Neural cell (in vitro differentiated cells): Measurements from ENCODE around the gene PIAS2. TPM values are rescaled to one million over a fixed set of nuclear protein-coding genes. Genes with fewer than 3 reads are reported as not detected.

Experiments
- H2AFZ ChIP-seq: fragments of 200-600, 300-800 bp; sonication (generic), shearing (Covaris generic); 2 replicates; pipeline ENCODE4 v1.6.0; 2014; ENCODE audit warnings: low read depth, mild to moderate bottlenecking, antibody characterized with exemption, low read length, moderate library complexity
- H3F3A ChIP-seq: fragments of 200-600 bp; shearing (Covaris generic); 2 replicates; pipeline ENCODE4 v1.6.1; 2016; ENCODE audit warnings: mild to moderate bottlenecking, moderate library complexity, mixed read lengths, antibody characterized with exemption, low read length; ENCODE audit not compliant: insufficient read depth, poor library complexity, severe bottlenecking
- H3K27ac ChIP-seq: fragments of 200-600, 300-800 bp; sonication (generic), shearing (Covaris generic); 2 replicates; pipeline ENCODE4 v1.5.1; 2014; ENCODE audit warnings: mild to moderate bottlenecking, low read length, moderate library complexity
- H3K27me3 ChIP-seq: fragments of 300-800, 200-600 bp; sonication (generic), shearing (Covaris generic); 2 replicates; pipeline ENCODE4 v1.6.0; 2014; ENCODE audit warnings: mild to moderate bottlenecking, low read depth, low read length, moderate library complexity; ENCODE audit not compliant: insufficient read depth
- H3K36me3 ChIP-seq: fragments of 300-800, 200-600 bp; sonication (generic), shearing (Covaris generic); 2 replicates; pipeline ENCODE4 v1.5.1; 2014; ENCODE audit warnings: mild to moderate bottlenecking, antibody characterized with exemption, low read length, moderate library complexity; ENCODE audit not compliant: insufficient read depth
- H3K4me2 ChIP-seq: fragments of 300-800, 200-600 bp; sonication (generic), shearing (Covaris generic); 2 replicates; pipeline ENCODE4 v1.6.0; 2014; ENCODE audit warnings: mild to moderate bottlenecking, low read length
- H3K4me3 ChIP-seq: fragments of 300-800, 200-600 bp; sonication (generic), shearing (Covaris generic); 2 replicates; pipeline ENCODE4 v1.5.1; 2014; ENCODE audit warnings: mild to moderate bottlenecking, low read length, moderate library complexity
- H3K79me2 ChIP-seq: fragments of 200-600 bp; shearing (Covaris generic); replicated peaks from 2 replicates; pipeline ENCODE4 v1.6.0; 2014; ENCODE audit warnings: mild to moderate bottlenecking, low read length, moderate library complexity; ENCODE audit not compliant: insufficient read depth
- H3K9ac ChIP-seq: fragments of 300-800, 200-600 bp; sonication (generic), shearing (Covaris generic); 2 replicates; pipeline ENCODE4 v1.6.1; 2016; ENCODE audit warnings: mild to moderate bottlenecking, low read length, mixed read lengths
- H3K9me2 ChIP-seq: fragments of 200-600 bp; shearing (Covaris generic); 2 replicates; pipeline ENCODE4 v1.6.1; 2016; ENCODE audit warnings: mild to moderate bottlenecking, low read length, mixed read lengths; ENCODE audit not compliant: insufficient read depth
- H3K9me3 ChIP-seq: fragments of 200-600, 300-800 bp; sonication (generic), shearing (Covaris generic); 2 replicates; pipeline ENCODE4 v1.6.1; 2016; ENCODE audit warnings: mild to moderate bottlenecking, mixed run types, low read length, moderate library complexity, mixed read lengths
- H4K20me1 ChIP-seq: fragments of 200-600 bp; shearing (Covaris generic); 2 replicates; pipeline ENCODE4 v1.6.1; 2016; ENCODE audit warnings: mild to moderate bottlenecking, mixed run types; ENCODE audit not compliant: insufficient read depth
- EP300 ChIP-seq: fragments of 450-650 bp; conservative IDR thresholded peaks from 2 replicates; pipeline ENCODE4 v1.6.1; 2014; ENCODE audit warnings: antibody characterized with exemption, mild to moderate bottlenecking, moderate library complexity; ENCODE audit not compliant: poor library complexity, severe bottlenecking
- EZH2 ChIP-seq: fragments of 200-600, 300-800 bp; shearing (Covaris generic), sonication (generic); IDR thresholded peaks from 2 replicates; pipeline ENCODE4 v1.6.1; 2014; ENCODE audit warnings: antibody characterized with exemption, low read length, borderline replicate concordance, mild to moderate bottlenecking; ENCODE audit not compliant: insufficient read depth, poor library complexity, severe bottlenecking
- MXI1 ChIP-seq: fragments of 450-650 bp; conservative IDR thresholded peaks from 2 replicates; pipeline ENCODE4 v1.6.1; 2014; ENCODE audit warnings: antibody characterized with exemption, mild to moderate bottlenecking; ENCODE audit not compliant: poor library complexity, severe bottlenecking
- POLR2AphosphoS5 ChIP-seq: IDR thresholded peaks from 2 replicates; pipeline ENCODE4 v1.6.1; 2012
- RAD21 ChIP-seq: fragments of 450-650 bp; conservative IDR thresholded peaks from 2 replicates; pipeline ENCODE4 v1.6.1; 2014; ENCODE audit warnings: antibody characterized with exemption, mild to moderate bottlenecking, moderate library complexity
- SMC3 ChIP-seq: fragments of 450-650 bp; conservative IDR thresholded peaks from 2 replicates; pipeline ENCODE4 v1.6.1; 2014; ENCODE audit warnings: antibody characterized with exemption, mild to moderate bottlenecking, moderate library complexity; ENCODE audit not compliant: poor library complexity
- TAF1 ChIP-seq: IDR thresholded peaks from 2 replicates; pipeline ENCODE4 v1.6.1; 2012; ENCODE audit warnings: low read depth
- polyA plus RNA-seq: library from polyadenylated mRNA; depleted of rRNA; stranded (reverse); fragments of >200 nt; gene quantifications from 2 replicates; pipeline ENCODE4 v1.2.3, GENCODE V29; 2014
- TF ChIP-seq, protein P1 (sequence below): IDR thresholded peaks from 2 replicates; pipeline ENCODE4 v1.6.1; 2012; ENCODE audit warnings: borderline replicate concordance
- TF ChIP-seq, protein P2 (sequence below): fragments of 450-650 bp; IDR thresholded peaks from 2 replicates; pipeline ENCODE4 v1.5.1; 2014; ENCODE audit warnings: antibody characterized with exemption, mild to moderate bottlenecking, moderate library complexity; ENCODE audit not compliant: poor library complexity, severe bottlenecking

PIAS2 gene
- polyA plus RNA-seq, 1 donor from 2014 or later = 32.1 TPM

DNA sequence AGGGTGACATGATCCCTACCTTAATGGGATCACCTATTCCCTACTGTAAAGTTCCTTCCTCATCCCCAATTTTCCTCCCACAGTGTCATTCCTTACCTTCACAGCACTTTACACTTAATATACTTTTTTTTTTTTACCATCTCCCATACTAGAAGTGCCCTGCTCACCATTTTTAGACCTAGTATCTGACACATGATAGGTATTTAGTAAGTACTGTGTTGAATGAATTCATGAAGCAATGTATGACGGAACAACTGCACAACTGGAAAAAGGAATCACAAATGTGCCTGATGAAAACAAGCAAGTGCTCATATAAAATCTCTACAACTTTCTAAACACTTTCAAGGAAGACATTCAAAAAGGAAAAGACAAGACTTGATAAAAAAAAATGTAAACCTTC lies 83.4 kb downstream of the PIAS2 start:
- no peaks in the 10 kb centered on the region for H3K79me2 ChIP-seq
- H3K4me2 ChIP-seq = no peak overlapping the region
- no peaks in the 10 kb centered on the region for H3K27me3 ChIP-seq
- H3K9me2 ChIP-seq = no peaks in the 10 kb centered on the region
- H2AFZ ChIP-seq = no peak overlapping the region
- no peaks in the 10 kb centered on the region for H3K9me3 ChIP-seq
- no peak overlapping the region for H3K4me3 ChIP-seq
- no peak overlapping the region for H3K27ac ChIP-seq
- no peaks in the 10 kb centered on the region for H3F3A ChIP-seq
- H4K20me1 ChIP-seq = no peaks in the 10 kb centered on the region
- no peak for TF ChIP-seq EP300
- TF ChIP-seq EZH2 = no peak
- no peak for TF ChIP-seq RAD21
- TF ChIP-seq TAF1 = no peak
- TF ChIP-seq SMC3 = no peak
- TF ChIP-seq POLR2AphosphoS5 = no peak
- TF ChIP-seq, protein P1, sequence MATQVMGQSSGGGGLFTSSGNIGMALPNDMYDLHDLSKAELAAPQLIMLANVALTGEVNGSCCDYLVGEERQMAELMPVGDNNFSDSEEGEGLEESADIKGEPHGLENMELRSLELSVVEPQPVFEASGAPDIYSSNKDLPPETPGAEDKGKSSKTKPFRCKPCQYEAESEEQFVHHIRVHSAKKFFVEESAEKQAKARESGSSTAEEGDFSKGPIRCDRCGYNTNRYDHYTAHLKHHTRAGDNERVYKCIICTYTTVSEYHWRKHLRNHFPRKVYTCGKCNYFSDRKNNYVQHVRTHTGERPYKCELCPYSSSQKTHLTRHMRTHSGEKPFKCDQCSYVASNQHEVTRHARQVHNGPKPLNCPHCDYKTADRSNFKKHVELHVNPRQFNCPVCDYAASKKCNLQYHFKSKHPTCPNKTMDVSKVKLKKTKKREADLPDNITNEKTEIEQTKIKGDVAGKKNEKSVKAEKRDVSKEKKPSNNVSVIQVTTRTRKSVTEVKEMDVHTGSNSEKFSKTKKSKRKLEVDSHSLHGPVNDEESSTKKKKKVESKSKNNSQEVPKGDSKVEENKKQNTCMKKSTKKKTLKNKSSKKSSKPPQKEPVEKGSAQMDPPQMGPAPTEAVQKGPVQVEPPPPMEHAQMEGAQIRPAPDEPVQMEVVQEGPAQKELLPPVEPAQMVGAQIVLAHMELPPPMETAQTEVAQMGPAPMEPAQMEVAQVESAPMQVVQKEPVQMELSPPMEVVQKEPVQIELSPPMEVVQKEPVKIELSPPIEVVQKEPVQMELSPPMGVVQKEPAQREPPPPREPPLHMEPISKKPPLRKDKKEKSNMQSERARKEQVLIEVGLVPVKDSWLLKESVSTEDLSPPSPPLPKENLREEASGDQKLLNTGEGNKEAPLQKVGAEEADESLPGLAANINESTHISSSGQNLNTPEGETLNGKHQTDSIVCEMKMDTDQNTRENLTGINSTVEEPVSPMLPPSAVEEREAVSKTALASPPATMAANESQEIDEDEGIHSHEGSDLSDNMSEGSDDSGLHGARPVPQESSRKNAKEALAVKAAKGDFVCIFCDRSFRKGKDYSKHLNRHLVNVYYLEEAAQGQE = no peak
- TF ChIP-seq MXI1 = no peak
- TF ChIP-seq, protein P2, sequence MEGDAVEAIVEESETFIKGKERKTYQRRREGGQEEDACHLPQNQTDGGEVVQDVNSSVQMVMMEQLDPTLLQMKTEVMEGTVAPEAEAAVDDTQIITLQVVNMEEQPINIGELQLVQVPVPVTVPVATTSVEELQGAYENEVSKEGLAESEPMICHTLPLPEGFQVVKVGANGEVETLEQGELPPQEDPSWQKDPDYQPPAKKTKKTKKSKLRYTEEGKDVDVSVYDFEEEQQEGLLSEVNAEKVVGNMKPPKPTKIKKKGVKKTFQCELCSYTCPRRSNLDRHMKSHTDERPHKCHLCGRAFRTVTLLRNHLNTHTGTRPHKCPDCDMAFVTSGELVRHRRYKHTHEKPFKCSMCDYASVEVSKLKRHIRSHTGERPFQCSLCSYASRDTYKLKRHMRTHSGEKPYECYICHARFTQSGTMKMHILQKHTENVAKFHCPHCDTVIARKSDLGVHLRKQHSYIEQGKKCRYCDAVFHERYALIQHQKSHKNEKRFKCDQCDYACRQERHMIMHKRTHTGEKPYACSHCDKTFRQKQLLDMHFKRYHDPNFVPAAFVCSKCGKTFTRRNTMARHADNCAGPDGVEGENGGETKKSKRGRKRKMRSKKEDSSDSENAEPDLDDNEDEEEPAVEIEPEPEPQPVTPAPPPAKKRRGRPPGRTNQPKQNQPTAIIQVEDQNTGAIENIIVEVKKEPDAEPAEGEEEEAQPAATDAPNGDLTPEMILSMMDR = no peak
- H3K36me3 ChIP-seq = no peaks in the 10 kb centered on the region
- no peak overlapping the region for H3K9ac ChIP-seq

DNA sequence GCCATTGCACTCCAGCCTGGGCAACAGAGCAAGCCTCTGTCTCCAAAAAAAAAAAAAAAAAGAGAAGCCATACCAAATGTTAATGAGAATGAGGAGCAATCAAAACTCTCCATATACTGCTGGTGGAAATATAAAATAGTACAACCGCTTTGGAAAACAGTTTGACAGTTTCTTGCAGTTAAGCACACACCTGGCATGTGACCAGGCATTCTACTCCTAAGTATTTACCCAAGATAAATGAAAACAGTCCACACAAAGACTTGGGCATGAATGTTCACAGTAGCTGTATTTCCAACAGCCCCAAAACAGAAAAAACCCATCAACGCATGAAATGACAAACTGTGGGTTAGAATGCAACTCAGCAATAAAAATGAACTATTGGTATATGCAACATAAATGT lies 84.5 kb downstream of the PIAS2 start:
- H3K36me3 ChIP-seq = no peaks in the 10 kb centered on the region

More for the DNA sequence above, 84.5 kb downstream of the PIAS2 start:
- H3K27ac ChIP-seq = no peak overlapping the region
- TF ChIP-seq, protein P1 = no peak
- no peak for TF ChIP-seq POLR2AphosphoS5
- TF ChIP-seq TAF1 = no peak
- TF ChIP-seq RAD21 = no peak
- no peak for TF ChIP-seq MXI1
- no peak for TF ChIP-seq EP300
- TF ChIP-seq SMC3 = no peak
- no peak for TF ChIP-seq EZH2
- TF ChIP-seq, protein P2 = no peak
- no peak overlapping the region for H3K4me2 ChIP-seq
- H3K9me2 ChIP-seq = no peaks in the 10 kb centered on the region
- H2AFZ ChIP-seq = no peak overlapping the region
- H3K27me3 ChIP-seq = no peaks in the 10 kb centered on the region
- H3F3A ChIP-seq = no peaks in the 10 kb centered on the region
- no peaks in the 10 kb centered on the region for H4K20me1 ChIP-seq
- no peaks in the 10 kb centered on the region for H3K9me3 ChIP-seq
- H3K4me3 ChIP-seq = no peak overlapping the region
- H3K79me2 ChIP-seq = no peaks in the 10 kb centered on the region
- H3K9ac ChIP-seq = no peak overlapping the region
